NCI-H146 treated with DMSO at 0.1 percent for 48 hours (cell line): Measurements from ENCODE around the gene ENKD1.
"Not testable (repeated sequence)": the region's sequence is repeated elsewhere in the genome, so short reads cannot be mapped to it uniquely, and the experiment has no call there.

Experiments
- DNase-seq: peaks from one replicate; lab custom pipeline; 2025; ENCODE audit not compliant: unreplicated experiment; lab: John Stamatoyannopoulos, UW

Gene ENKD1, protein sequence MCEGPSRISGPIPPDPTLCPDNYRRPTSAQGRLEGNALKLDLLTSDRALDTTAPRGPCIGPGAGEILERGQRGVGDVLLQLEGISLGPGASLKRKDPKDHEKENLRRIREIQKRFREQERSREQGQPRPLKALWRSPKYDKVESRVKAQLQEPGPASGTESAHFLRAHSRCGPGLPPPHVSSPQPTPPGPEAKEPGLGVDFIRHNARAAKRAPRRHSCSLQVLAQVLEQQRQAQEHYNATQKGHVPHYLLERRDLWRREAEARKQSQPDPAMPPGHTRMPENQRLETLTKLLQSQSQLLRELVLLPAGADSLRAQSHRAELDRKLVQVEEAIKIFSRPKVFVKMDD

DNA sequence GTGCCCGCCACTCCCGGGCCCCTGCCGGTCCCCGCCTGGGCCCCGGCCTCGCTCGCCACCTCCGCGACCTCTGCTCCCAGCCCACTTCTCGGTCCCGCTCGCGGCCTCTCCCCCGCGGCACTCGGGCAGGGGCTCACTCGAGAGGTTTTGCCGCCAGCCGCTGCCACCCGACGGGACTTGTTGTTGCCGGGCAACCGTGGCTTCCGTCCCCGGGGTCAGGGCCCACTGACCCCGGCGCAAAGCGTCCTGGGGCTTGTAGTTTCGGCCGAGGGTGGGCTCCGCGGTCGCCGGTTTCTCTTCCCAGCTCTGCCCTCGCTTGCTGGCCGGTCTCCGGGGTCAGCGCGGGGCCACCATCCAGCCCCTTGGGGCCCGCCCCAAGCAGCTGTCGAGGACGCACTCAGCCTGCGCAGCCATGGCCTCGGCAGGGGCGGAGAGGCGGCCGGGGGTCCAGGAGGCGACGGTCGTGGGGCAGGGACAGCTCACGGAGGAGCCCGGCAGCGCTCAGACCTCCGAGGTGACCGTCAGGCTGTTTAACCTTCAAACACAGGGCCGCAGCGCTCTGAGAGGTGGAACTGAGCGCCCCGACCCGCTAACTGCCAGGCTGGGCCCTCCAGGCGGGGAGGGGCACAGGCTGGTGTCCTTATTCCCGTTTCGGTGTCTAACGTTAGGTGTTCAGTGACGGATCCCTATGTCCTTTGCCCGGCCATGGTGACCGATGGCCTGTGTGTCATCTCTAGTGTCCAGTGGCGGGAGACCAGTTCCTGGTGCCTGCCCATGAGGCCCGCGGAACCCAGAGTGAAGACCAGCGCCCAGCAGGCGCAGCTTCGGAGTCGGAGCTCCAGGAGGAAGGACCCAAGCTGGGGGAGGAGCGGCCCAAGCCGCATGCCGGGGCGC is at the start of gene ENKD1, which contains the start of gene C16orf86:
ENKD1 (minus strand) TSS at position 192 of the 894 bp plus-strand sequence. CDS start 308 bp downstream, outside the sequence.
C16orf86 (plus strand) TSS at position 256 of the 894 bp plus-strand sequence; CDS start at position 413, 157 bp downstream.
- DNase-seq: peak; percentile 14

DNA sequence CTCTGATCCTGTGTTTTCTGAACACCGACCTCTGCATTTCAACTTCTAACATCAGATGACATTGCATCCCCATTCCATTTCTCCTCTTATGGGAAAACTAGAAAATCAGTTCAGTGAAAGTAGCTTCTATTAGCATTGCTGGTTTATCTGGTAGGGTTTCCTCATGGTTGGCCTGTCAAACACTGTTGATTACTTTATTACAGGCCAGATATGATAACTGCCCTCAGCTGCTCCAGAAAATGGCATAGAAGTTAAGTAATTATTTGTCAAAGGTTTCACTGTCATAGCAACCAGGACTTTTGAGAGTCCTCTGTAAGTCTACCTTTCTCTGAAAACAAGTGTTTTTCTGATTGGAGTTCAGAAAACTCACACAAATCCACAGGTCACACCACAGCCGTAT is 49.5 kb upstream of the ENKD1 start:
- no peak for DNase-seq

DNA sequence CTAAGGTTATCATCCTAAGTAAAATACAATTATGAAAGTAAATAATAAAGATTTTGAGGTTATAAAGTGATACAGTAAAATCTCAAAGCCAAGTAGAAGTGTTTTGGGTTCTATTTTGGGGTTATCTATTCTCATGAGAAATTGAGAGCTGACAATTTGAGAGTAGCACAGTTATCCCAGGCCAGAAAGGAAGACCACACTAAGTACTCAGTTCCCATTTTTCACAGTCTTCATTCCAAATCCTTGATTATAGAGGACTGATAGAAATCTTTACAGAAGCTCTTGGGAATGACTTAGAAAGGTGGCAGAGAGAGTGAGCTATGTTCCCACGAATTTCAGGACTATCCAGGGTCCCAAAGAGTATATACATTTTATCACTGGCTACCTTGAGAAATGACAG is 48.0 kb upstream of the ENKD1 start:
- DNase-seq: no peak

DNA sequence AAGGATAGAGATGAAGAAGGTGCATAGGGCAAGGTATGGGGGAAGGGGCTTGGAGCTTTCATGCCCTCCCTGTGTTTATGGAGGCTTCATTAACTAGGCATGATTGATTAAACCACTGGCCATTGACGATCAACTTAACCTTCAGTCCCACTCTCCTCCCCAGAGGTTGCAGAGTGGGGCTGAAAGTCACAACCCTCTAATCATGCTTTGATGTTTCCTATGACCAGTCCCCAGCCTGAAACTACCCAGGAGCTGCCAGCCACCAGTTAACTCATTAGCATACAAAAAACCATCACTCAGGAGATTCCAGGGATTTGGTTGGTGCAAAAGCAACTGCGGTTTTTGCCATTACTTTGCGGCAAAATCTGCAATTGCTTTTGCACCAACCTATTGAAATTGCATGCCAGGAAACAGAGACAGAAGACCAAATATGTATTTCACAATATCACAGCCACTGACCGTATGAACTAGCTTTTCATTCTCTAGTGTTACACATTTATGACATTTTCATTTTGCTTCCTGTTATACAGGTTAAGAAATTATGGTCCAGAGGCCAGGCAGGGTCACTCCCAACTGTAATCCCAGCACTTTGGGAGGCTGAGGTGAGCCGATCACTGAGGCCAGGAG is 47.2 kb upstream of the ENKD1 start:
- DNase-seq: no peak

DNA sequence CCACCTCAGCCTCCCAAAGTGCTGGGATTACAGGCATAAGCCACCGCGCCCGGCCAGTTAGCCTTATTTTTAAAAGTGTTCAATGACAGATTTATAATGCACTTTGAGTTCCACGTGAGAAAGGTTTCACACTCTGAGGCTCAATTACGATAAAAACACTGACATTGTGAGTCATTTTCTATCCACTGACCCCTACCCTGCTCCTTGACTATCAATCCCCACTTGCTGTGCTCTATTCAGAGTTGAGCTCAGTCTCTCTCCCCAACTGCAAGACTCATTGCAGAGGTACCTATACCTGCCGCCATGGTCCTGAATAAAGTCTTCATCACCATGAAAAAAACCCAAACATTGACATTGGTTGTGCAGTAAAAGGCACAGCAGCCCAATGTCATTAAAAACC is 44.1 kb upstream of the ENKD1 start:
- no peak for DNase-seq

DNA sequence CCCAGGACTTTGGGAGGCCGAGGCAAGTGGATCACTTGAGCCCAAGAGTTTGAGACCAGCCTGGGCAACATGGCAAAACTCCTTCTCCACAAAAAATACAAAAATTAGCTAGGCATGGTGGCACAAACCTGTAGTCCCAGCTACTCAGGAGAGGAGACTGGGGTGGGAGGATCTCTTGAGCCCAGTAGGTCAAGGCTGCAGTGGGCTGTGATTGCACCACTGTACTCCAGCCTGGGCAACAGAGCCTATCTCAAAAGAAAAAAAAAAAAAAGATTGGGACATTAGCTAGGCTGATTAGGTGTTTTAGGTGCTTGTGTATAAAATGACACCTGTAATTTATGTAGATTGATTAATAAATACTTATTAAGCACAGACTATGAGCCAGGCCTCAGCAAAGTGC is 42.5 kb upstream of the ENKD1 start:
- no peak for DNase-seq

DNA sequence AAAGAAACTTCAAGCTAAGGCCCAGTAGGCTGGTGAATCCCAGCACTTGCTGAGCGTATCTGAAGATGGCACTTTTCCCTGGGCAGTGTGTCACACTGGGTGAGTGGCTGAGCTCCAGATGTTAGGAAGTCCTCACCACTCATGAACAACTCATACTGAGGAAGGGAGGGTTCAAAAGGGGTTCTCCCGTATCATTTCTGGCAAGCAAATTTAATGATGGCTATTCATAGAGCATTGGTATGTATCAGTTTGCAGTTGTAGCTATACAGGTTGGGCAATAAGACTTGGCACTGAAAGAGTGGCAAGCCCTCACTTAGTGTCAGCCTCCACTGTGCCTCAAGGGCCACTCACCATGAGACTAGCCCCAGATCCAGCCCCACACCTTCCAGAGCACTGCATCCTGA is 41.8 kb upstream of the ENKD1 start:
- no peak for DNase-seq

DNA sequence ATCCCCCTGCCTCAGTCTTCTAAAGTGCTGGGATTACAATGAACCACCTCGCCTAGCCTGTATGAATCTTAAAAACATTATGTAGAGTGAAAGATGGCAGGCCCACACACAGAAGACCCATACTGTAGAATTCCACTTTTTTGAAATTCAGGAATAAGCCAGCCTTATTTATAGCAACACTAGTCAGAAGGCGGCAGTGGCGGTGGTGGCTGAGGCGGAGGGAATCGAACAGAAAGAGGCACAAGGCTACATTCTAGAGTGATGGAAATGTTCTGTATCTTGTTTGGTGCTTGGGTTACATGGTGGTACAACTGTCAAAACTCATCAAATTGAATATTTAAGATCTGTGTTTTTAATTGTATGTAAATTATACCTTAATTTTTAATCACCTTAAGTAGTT is 41.2 kb upstream of the ENKD1 start:
- no peak for DNase-seq

DNA sequence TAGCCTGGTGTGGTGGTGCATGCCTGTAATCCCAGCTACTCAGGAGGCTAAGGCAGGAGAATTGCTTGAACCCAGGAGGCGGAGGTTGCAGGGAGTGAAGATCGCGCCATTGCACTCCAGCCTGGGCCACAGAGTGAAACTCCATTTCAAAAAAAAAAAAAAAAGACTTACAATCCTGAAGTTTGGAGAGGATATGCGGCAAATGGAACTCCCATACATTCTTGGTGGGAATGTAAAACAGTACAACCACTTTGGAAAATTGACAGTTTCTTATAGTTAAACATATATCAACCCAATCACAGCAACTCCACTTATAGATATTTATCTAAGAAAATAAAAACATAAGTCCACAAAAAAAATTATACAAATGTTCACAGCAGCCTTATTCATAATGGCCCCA is 40.7 kb upstream of the ENKD1 start:
- no peak for DNase-seq

DNA sequence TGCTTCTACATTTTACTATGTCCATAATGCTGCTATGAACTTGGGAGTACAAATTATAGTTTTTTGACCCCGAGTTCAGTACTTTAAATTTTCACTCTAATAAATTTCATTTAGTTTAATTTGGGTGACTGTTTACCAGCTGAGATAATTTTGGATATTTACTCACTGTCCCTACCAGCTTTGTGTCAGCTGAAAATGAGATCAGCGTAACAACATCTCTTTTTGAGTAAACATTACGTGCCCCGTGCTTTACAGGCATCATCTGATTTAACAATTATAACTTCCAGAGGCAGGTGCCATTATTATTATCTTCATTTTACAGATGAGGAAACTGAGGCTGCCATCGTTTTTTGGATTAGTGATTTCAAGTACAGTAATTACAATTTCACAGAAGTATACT is 37.6 kb upstream of the ENKD1 start:
- DNase-seq: no peak

DNA sequence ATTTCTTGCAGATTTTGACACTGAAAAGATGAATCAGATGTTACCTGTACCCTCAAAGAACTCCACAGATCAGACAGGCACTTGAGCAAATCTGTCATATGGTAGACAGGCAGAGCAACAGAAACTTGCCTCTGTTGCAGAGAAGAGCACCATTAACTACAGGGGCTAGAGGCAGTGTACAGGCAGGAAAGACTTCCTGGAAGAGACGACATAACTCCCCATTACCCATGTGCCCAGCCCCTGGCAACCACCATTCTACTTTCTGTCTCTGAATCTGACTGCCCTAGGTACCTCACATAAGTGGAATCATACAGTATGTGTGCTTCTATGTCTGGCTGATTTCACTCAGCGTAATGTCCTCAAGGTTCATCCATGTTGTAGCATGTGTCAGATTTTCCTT is 37.1 kb upstream of the ENKD1 start:
- DNase-seq: no peak

DNA sequence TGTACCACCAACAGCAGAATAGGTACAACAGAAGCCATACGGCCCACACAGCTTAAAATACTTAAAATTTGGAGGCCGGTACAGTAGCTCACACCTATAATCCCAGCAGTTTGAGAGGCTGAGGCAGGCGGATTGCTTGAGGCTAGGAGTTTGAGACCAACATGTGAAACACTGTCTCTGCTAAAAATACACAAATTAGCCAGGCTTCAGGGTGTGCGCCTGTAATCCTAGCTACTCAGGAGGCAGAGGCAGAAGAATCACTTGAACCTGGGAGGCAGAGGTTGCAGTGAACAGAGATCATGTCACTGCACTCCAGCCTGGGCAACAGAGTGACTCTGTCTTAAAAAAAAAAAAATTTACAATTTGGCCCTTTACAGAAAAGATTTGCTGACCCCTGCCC is 35.6 kb upstream of the ENKD1 start:
- no peak for DNase-seq

DNA sequence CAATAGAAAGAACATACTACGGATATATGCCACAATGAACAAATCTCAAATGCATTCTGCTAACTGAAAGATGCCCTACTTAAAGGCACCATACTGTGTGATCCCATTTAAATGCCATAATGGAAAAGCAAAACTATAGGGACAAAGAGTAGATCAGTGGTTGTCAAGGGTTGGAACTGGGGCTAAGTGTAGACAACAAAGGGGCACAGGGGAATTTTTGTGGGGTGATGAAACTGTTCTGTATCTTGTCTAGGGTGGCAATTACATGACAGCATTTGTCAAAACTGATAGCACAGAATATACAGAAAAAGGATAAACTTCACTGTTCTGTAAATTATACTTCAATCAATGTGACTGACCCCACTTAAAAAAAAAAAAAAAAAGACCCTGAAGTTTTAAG is 34.9 kb upstream of the ENKD1 start:
- DNase-seq: no peak

DNA sequence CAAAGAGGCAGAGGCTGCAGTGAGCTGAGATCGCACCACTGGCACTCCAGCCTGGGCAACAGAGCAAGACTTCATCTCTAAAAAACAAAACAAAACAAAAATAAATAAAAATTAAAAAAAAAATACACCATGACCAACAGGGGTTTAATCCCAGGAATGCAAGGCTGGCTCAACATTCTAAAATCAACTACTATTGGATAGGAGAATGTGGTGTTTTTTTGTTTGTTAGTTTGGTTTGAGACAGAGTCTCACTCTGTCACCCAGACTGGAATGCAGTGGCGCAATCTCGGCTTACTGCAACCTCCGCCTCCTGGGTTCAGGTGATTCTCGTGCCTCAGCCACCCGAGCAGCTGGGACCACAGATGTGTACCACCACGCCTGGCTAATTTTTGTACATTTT is 32.7 kb upstream of the ENKD1 start:
- DNase-seq: no peak

DNA sequence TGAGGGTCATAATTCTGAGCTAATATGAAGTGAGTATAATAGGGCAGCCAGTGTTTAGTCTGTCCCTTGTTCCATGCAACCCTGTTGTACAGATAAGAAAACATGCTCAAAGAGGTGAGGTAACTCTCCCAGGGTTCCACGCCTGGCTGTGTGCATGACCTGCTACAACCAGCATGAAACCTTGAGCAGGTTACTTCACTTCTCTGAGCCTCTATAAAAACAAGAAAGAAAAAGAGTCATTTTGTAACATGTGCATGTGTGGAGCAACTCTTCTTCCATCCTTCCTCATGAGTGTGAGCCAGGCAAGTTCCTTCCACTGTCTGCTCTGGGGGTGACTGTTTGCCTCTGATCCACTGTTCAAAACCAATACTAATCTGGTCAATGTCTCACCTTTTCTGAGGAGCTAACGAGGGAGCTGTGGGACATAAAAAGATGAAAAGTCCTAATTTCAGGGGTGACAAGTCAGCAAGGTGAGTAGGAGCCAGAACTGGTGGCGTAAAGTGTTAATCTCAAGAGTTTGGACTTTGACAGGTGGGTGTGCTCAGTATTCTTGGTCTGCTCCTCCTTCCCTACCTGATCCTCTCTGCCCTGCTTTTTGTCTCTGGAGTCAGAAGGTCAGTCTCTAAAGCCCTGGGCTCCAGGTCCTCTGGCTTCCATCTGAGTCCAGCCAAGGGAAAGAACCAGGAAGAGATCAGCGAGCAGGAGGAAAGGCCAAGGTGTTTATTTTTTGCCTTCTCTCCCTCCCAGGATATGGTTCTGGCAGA is 31.1 kb upstream of the ENKD1 start:
- no peak for DNase-seq

DNA sequence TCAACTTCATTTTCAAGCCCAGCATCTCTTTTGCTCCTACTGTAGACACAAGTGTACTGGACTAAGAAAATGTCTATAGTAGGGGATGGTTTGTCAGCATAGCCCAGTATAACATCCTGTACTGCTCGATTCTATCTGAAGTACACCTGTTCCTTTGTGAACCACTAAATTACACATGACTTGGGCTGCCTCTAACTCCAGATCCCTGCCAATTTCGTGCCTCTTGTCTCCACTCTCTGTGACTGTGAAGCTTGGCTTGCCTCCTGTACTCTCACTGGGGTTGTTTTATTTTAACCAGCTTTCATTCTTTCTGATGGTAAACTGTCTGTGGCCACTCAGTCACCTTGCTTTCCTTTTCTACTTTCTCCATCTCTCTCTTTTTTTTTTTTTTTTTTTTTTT is 28.1 kb upstream of the ENKD1 start:
- DNase-seq: no peak

DNA sequence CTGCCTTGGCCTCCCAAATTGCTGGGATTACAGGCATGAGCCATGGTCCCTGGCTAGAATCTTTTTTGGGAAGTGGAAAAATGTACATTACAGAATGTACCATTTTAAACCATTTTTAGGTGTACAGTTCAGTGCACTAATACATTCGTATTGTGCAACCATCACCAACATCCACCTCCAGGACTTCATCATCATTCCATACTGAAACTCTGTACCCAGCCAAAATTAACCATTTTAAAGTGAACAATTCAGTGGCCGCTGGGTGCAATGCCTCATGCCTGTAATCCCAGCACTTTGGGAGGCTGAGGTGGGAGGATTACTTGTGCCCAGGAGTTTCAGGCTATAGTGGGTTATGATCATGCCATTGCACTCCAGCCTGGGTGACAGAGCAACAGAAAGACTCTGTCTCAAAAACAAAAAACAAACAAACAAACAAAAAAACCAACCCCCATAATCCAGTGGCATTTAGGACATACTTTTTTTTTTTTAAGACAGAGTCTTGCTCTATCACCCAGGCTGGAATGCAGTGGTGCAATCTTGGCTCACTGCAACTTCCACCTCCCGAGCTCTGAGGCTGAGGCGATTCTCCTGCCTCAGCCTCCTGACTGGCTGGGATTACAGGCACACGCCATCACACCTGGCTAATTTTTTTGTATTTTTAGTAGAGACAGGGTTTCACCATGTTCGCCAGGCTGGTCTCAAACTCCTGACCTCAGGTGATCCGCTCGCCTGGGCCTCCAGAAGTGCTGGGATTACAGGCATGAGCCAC is 27.2 kb upstream of the ENKD1 start:
- DNase-seq: not testable (repeated sequence)

DNA sequence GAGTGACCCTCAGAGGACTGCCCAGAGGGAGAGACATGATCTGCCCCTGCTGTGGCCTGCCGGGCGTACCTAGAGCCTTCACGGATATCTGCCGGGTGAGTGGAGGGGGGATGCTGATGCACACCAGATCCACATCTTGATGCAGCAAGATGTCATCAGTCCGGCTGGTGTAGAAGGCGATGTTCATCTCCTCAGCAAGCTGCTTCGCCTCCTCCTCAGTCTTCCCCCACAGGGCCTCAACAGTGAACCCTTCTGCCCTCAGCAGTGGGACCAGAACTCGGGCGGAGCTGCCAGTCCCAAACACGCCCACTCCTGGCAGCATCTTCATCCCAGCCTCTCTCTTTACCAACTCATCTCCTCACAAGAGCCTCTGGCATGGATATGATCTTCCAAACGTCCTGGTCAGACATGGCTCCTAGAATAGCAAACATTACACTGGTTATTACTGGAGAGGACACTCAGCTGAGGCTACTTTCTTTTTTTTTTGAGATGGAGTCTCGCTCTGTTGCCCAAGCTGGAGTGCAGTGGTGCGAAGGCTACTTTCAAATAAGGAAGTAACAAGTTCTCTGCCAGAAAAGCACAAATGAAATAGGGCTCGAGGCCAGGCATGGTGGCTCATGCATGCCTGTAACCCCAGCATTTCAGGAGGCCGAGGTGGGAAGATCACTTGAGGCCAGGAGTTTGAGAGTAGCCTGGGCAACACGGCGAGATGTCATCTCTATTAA is 19.0 kb upstream of the ENKD1 start:
- no peak for DNase-seq

DNA sequence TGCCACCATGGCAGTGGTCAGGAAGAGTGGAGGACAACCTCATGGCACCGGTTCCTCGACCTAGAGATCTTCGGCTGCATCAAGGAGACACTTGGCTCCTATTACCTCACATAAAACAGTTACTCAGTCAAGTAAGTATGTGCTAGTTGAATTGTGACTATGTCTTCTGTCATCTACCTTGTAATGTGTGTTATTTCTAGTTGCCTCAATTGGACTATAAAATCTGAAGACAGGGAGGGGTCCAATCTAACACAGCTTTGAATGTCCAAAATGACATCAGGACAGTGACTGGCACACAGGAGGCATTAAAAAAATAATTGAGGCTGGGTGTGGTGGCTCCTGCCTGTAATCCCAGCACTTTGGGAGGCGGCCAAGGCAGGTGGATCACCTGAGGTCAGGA is 17.2 kb upstream of the ENKD1 start:
- DNase-seq: no peak
